ENCODE data around the gene ID2.

ID2 gene

DNA sequence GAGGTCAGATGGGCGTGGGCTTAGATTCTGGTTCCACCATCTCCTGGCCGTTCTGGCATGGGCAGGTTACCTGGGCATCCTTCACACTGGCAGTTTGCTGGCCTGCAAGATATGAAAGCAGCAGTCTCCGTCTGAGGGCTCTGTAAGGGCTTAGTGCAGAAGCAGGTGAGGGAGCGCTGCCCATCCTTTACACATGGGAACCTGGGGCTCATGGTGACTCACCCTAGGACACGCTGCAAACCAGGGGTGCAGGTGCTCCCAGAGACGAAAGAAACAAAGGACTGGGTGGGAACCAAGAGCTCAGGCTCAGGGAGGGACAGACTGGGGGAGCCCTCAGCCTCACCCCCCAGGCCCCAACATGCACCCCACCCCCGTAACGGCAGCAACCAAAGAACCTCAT, 10.7 kb upstream of the ID2 start:
- Histone ChIP-seq H3K9ac (ENCODE audit: low read length) (no peak overlapping the region), H3K4me1 (ENCODE audit: control insufficient read depth, insufficient read depth, low read length) (no peaks in the 10 kb centered on the region), H3K9me3 (ENCODE audit: control insufficient read depth, insufficient read depth, low read depth, low read length) (peaks cover 16% of the 10 kb centered on the region), H3K4me3 (ENCODE audit: low read depth, low read length) (no peak overlapping the region), H3K27ac (ENCODE audit: low read depth, low read length) (no peak overlapping the region), H3K36me3 (ENCODE audit: control insufficient read depth, insufficient read depth, low read length) (no peaks in the 10 kb centered on the region), H3K27me3 (ENCODE audit: control insufficient read depth, insufficient read depth, low read length) (peaks cover 20% of the 10 kb centered on the region)

DNA sequence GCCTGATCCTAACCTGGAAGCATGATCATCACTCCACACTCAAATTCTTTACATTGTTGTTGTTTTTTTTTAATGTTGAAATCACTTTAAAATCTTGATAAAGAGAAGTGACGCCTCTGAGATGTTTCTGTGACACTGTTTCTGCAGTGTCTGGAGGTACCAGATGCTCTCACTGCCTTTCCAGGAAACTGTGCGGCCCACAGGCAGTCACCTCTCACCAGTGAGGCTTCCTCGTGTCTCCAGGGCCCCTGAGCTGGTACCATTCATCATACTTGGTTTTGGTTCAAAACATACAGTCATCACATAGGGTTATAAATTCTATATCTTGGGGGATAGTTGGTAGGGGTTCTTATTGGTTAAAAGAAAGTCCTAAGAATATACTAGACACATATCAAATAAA, 10.1 kb upstream of the ID2 start:
- no peak overlapping the region for H3K27ac ChIP-seq (ENCODE audit: low read depth, low read length)
- H3K36me3 ChIP-seq (ENCODE audit: control insufficient read depth, insufficient read depth, low read length), result no peaks in the 10 kb centered on the region
- peaks cover 26% of the 10 kb centered on the region for H3K27me3 ChIP-seq (ENCODE audit: control insufficient read depth, insufficient read depth, low read length)
- H3K4me1 ChIP-seq (ENCODE audit: control insufficient read depth, insufficient read depth, low read length), result no peaks in the 10 kb centered on the region
- H3K4me3 ChIP-seq (ENCODE audit: low read depth, low read length), result no peak overlapping the region
- H3K9me3 ChIP-seq (ENCODE audit: control insufficient read depth, insufficient read depth, low read depth, low read length), result peaks cover 16% of the 10 kb centered on the region
- H3K9ac ChIP-seq (ENCODE audit: low read length), result no peak overlapping the region

DNA sequence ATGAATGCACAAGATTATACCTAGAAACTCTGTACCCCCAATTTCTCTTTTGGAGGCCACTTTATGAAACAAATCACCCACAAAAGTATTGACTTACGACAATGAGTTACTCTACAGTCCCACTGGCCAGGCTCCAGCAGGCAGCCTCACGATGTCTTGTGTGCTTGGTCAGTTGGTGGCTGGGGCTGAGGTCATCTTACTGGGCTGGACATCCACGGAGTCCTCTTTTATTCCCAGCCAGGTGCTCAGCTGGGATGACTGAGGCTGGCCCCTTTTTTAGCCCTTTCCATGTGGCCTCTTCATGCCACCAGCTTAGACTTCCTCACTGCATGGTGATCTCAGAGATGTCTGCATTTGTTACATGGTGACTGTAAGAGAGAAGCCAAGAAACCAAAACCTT, 8.9 kb upstream of the ID2 start:
- Histone ChIP-seq H3K27me3 (ENCODE audit: control insufficient read depth, insufficient read depth, low read length) (peaks cover 34% of the 10 kb centered on the region), H3K4me3 (ENCODE audit: low read depth, low read length) (no peak overlapping the region), H3K4me1 (ENCODE audit: control insufficient read depth, insufficient read depth, low read length) (peaks cover 7% of the 10 kb centered on the region; the same call in 1 of the 2 replicates)

DNA sequence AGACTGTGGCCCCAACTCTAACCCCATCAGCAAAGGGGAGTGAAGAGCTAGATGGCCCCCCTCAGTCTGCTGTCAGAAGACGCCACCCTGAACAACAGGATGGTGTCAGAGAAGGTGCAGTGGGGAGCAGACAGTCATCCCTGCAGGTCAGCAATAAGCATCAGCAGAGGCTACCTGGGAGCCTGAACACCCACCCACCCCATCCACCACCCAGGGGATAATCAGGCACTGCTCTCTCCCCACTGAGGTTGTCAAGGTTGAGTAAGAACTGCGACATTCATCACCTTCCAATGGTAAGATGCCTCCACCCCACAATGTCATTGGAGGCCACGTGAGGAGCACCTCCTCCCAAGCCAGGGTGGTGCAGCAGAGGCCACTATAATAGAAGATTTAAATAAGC, 8.5 kb upstream of the ID2 start:
- Histone ChIP-seq H3K9ac (ENCODE audit: low read length) (no peak overlapping the region), H3K27me3 (ENCODE audit: control insufficient read depth, insufficient read depth, low read length) (peaks cover 34% of the 10 kb centered on the region), H3K4me1 (ENCODE audit: control insufficient read depth, insufficient read depth, low read length) (peaks cover 7% of the 10 kb centered on the region; the same call in 1 of the 2 replicates), H3K9me3 (ENCODE audit: control insufficient read depth, insufficient read depth, low read depth, low read length) (peaks cover 16% of the 10 kb centered on the region), H3K4me3 (ENCODE audit: low read depth, low read length) (no peak overlapping the region), H3K36me3 (ENCODE audit: control insufficient read depth, insufficient read depth, low read length) (no peaks in the 10 kb centered on the region), H3K27ac (ENCODE audit: low read depth, low read length) (no peak overlapping the region)

More for the DNA sequence above, 8.9 kb upstream of the ID2 start:
- Histone ChIP-seq H3K9ac (ENCODE audit: low read length) (no peak overlapping the region), H3K9me3 (ENCODE audit: control insufficient read depth, insufficient read depth, low read depth, low read length) (peaks cover 16% of the 10 kb centered on the region), H3K27ac (ENCODE audit: low read depth, low read length) (no peak overlapping the region), H3K36me3 (ENCODE audit: control insufficient read depth, insufficient read depth, low read length) (no peaks in the 10 kb centered on the region)

DNA sequence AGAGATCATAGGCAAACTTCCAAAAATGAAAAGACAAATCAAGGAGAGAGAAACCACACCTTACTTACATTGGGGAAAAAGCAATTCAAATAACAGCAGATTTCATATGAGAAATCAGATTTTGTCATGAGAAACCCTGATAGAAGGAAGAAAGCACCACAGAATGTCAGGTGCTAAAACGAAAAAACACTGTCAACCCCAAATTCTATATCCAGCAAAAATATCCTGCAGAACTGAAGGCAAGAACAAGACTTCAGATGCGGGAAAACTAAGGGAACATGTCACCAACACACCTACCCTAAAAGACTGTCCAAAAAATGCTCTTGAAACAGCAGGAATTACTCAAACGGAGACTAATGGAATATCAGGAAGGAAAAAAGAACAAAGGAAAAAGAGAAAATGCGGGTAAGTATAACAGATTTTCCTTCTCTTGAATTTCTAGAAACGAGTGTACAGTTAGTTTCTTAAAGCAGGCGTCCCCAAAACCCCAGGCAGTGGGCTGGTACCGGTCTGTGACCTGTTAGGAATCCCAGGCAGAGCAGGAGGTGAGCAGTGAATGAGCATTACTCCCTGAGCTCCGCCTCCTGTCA, 7.3 kb upstream of the ID2 start:
- Histone ChIP-seq H3K27ac (ENCODE audit: low read depth, low read length) (no peak overlapping the region), H3K4me1 (ENCODE audit: control insufficient read depth, insufficient read depth, low read length) (peaks cover 10% of the 10 kb centered on the region), H3K36me3 (ENCODE audit: control insufficient read depth, insufficient read depth, low read length) (no peaks in the 10 kb centered on the region), H3K9ac (ENCODE audit: low read length) (no peak overlapping the region), H3K4me3 (ENCODE audit: low read depth, low read length) (no peak overlapping the region), H3K9me3 (ENCODE audit: control insufficient read depth, insufficient read depth, low read depth, low read length) (peaks cover 16% of the 10 kb centered on the region), H3K27me3 (ENCODE audit: control insufficient read depth, insufficient read depth, low read length) (peaks cover 37% of the 10 kb centered on the region)

DNA sequence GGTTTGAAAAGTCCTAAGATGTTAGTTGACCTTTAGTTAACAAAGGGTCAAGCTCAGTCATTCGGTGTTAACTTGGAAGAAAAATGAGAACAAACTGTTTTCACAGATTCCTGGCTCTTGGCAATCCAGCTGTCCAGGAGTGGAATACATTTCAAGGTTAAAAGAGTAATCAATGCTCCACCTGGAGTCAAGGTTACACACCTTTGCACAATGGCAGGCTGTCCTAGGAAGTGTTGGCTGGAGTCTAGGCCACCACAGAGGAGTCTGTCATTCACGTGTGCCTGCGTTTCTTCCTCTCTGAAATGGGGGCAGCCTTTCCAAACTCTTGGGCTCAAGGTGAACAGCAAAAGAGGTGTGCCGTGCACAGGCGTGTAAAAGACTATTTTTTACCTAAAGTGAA, 6.3 kb upstream of the ID2 start:
- H3K4me1 ChIP-seq (ENCODE audit: control insufficient read depth, insufficient read depth, low read length), result peaks cover 20% of the 10 kb centered on the region
- H3K9ac ChIP-seq (ENCODE audit: low read length), result no peak overlapping the region
- H3K36me3 ChIP-seq (ENCODE audit: control insufficient read depth, insufficient read depth, low read length), result no peaks in the 10 kb centered on the region
- no peak overlapping the region for H3K4me3 ChIP-seq (ENCODE audit: low read depth, low read length)
- H3K27ac ChIP-seq (ENCODE audit: low read depth, low read length), result no peak overlapping the region
- H3K9me3 ChIP-seq (ENCODE audit: control insufficient read depth, insufficient read depth, low read depth, low read length), result peaks cover 16% of the 10 kb centered on the region
- H3K27me3 ChIP-seq (ENCODE audit: control insufficient read depth, insufficient read depth, low read length), result peaks cover 39% of the 10 kb centered on the region

DNA sequence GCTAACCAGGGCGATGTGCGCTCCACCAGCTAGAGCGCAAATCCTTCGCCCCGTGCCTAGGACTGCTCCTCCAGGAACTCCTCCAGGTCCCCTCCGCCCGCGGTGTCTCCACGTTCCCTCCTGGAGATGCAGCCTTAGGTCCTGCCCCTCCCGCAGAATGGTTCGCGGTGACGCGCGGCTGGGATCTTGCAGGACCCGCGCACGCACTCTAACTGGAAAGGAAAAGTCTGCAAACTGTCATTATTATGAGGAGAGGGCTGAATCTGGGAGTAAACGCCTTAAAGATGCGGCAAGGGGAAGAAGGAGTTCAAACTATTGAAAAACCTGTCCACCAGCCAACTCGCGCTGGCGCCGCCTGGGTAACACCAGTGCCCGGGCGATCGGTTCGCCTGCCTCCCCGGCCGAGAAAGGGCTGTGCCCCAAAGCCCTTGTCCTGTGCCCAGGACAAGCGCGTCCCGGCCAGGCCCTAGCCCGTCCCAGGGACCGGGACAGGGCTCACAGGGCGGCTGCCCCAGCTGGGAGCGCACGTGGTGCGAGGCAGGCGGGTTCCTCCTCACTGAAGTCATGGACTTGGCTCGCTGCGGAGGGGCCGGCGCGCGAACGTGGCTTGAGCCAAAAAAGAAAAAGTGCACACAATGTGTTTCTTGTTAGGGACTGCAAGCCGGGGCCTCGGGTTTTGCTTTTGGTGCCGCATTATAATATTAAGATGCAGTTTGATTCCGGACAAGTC, 5.5 kb upstream of the ID2 start:
- H3K9ac ChIP-seq (ENCODE audit: low read length), result peak overlapping the region; percentile 83
- peaks cover 16% of the 10 kb centered on the region for H3K9me3 ChIP-seq (ENCODE audit: control insufficient read depth, insufficient read depth, low read depth, low read length)
- H3K27me3 ChIP-seq (ENCODE audit: control insufficient read depth, insufficient read depth, low read length), result peaks cover 39% of the 10 kb centered on the region
- peak overlapping the region; percentile 92; the same call in 1 of the 2 replicates for H3K27ac ChIP-seq (ENCODE audit: low read depth, low read length)
- H3K4me3 ChIP-seq (ENCODE audit: low read depth, low read length), result peak overlapping the region; percentile 49
- peaks cover 28% of the 10 kb centered on the region for H3K4me1 ChIP-seq (ENCODE audit: control insufficient read depth, insufficient read depth, low read length)
- no peaks in the 10 kb centered on the region for H3K36me3 ChIP-seq (ENCODE audit: control insufficient read depth, insufficient read depth, low read length)

DNA sequence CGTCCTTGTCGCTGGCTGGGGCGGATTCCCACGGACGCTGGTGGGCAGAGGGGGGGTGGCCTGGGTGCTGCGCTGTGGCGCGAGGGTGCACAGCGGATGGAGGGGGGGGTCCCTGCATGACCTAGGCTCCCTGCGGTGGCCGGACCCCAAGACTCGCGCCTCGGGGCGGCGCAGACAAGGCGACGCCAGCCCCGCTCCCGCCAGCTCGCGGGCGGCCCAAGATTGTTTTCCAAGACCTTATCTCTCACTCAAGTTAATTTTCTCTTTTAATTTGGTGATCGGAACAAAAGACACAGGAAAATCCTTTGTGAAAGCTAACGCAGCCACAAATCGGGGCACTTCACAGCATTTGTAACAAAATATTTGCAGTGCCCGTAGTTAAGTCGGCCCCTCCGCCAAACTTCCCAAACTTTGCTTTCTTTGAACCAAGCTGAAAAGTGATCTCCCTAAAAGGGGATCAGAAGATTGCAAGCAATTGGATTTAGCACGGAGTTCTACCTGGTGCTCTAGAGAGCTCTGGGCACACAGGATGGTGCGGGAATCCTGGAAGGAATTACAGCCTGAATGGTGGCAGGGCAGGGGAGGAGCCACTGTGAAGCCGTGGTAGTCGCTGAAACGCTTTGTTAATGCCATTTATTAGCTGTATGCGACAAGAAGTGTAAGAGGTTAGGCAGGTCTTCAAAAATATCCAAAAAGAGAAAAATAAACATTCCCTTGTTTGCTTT, 4.8 kb upstream of the ID2 start:
- H3K36me3 ChIP-seq (ENCODE audit: control insufficient read depth, insufficient read depth, low read length), result peaks cover under 1% of the 10 kb centered on the region; the same call in 1 of the 2 replicates
- H3K27ac ChIP-seq (ENCODE audit: low read depth, low read length), result peak overlapping the region; percentile 92; the same call in 1 of the 2 replicates
- H3K9me3 ChIP-seq (ENCODE audit: control insufficient read depth, insufficient read depth, low read depth, low read length), result peaks cover 16% of the 10 kb centered on the region
- peak overlapping the region; percentile 83 for H3K9ac ChIP-seq (ENCODE audit: low read length)
- peak overlapping the region; percentile 49 for H3K4me3 ChIP-seq (ENCODE audit: low read depth, low read length)
- peaks cover 39% of the 10 kb centered on the region for H3K27me3 ChIP-seq (ENCODE audit: control insufficient read depth, insufficient read depth, low read length)
- peaks cover 28% of the 10 kb centered on the region for H3K4me1 ChIP-seq (ENCODE audit: control insufficient read depth, insufficient read depth, low read length)

DNA sequence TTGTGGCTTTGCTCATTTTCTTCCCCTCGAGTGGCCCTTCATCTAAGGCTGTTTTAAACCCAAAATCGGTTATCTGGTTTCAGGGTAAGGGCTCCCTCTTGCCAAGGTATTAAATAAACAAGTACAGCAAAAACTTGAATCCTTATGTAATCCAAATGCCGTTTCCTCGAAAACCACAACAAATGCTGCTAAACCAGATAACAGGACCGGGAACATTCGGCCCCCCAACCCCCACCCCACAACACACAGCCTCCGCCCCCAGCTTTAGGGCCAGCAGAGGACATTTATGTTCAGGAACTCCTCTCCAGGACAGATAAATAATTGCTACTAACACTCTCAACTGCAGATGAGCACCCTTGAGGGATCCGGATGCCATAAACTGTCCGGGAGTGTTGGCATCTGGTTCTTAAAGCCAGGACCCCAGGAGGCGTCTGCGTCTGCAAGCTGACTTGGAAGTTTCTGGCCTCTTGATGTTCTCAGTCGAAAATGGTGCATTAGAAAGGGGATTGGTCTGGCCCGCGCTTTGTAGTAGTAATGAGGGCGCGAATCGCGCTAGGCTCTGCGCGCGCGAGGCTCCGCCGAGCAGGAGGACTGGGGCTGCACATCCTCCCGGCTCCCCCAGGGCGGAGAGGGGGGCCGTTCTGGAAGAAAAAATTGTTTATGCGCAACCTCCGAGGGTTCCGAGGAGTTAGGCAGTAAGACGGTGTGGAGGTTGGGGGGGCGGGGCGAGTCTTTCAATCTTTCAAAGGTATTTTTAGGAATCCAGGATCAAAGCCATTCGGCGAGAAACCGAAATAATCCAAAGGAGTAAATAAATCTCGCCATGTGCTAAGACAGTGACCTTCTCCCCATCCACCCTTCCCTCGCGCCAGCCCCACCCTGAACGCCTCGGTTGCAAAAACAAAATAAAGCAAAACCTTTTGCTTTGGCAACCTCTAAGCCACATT, 3.9 kb upstream of the ID2 start:
- Histone ChIP-seq H3K9me3 (ENCODE audit: control insufficient read depth, insufficient read depth, low read depth, low read length) (peaks cover 16% of the 10 kb centered on the region), H3K9ac (ENCODE audit: low read length) (peak overlapping the region; percentile 83), H3K27ac (ENCODE audit: low read depth, low read length) (peak overlapping the region; percentile 92; the same call in 1 of the 2 replicates), H3K4me1 (ENCODE audit: control insufficient read depth, insufficient read depth, low read length) (peaks cover 28% of the 10 kb centered on the region), H3K36me3 (ENCODE audit: control insufficient read depth, insufficient read depth, low read length) (peaks cover 6% of the 10 kb centered on the region; the same call in 1 of the 2 replicates), H3K4me3 (ENCODE audit: low read depth, low read length) (peak overlapping the region; percentile 49), H3K27me3 (ENCODE audit: control insufficient read depth, insufficient read depth, low read length) (peaks cover 45% of the 10 kb centered on the region)
